HG03196 (cell line): Measurements from ENCODE around the gene ANKRD11.
"Not testable (repeated sequence)": the region's sequence is repeated elsewhere in the genome, so short reads cannot be mapped to it uniquely, and the experiment has no call there.

Experiments used
- ATAC-seq: cut with Tn5 transposase; IDR thresholded peaks from one replicate; pipeline ENCODE4 v1.9.1; 2021; ENCODE audit not compliant: unreplicated experiment

Gene ANKRD11

DNA sequence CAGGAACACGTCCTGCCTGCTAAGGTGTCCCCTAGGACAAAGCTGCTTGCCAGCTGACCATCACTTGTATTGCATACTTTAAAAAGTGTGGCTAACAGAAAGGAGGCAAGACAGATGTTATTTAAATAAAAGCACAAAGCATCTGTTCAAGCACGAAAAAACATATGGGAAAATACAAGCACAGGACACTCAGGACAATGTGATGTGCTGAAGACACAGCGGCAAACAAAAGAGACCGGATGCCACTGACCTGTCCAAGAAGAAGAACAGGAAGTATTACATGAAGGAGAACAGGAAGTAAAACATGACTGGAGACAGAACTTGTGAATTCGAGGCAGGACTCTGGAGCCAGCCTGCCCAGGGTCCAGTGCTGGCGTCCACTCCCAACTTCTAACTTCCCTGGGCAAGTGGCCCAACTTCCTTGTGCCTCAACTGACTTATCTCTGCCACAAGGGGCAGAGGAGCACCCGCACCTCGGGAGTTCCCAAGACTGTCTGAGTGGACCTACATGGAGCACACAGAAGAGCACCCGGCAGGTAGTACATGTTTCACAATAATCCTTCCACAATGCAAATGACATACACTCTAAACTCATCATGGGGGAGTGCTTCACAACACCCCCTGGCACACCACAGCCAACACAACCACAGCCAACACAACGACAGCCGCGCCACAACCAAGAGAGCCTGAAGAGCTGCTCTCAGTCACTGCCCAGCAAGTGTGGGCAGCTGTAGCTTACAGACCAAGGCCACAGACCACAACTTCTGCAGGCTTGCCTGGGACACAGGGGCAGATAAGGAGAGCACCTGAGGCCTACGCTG is 36.6 kb downstream of the ANKRD11 start:
- ATAC-seq, result no peak

DNA sequence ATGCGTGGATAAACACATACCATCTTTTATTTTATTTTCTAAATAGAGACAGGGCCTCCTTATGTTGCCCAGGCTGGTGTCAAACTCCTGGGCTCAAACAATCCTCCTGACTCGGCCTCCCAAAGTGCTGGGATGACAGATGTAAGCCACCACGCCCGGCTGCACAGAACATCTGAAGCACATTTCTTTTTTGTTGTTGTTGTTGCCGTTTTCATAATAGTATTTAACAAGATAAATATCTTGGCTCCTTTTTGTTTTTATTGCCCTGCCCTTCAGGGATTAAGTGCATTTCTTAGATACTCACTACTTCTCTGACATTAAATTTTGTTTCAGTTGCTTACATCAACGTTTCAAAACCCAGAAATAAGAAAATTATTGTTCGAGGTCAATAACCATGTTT is 37.4 kb downstream of the ANKRD11 start:
- no peak for ATAC-seq

DNA sequence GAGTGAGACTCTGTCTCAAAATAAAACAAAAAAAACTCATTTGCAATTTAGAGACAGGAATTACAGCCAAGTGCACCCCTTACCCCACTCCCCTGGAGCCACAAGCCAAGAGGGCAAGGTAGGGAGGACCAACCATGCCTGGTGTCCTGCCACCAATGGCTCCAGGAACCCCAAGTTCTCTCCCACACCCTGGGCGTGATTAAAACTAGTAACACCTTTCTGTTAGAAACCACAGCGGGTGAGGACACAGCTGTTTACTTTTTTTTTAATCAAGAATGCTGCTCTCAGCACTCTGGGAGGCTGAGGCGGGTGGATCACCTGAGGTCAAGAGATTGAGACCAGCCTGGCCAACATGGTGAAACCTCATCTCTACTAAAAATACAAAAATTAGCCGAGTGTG is 38.1 kb downstream of the ANKRD11 start:
- no peak for ATAC-seq

DNA sequence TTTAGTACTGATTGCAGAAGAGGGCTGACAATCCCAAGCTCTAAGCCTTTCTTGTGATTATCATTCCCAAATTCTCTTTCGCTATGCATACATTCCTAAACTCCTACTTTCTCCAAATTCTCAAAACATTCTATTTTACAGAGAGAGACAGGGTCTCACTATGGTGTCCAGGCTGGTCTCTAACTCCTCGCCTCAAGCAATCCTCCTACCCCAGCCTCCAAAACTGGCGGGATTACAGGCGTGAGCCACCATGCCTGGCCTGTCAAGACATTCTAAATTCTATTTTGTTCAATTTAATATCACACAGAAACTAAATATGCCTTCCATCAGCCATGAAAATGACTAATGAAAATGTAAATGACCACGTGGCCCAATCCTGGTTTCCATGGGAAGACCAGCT is 39.8 kb downstream of the ANKRD11 start:
- no peak for ATAC-seq

- ATAC-seq, result no peak
Observed at GRCh38 chr16:89449726-89450335, 40.5 kb downstream of the ANKRD11 start.

DNA sequence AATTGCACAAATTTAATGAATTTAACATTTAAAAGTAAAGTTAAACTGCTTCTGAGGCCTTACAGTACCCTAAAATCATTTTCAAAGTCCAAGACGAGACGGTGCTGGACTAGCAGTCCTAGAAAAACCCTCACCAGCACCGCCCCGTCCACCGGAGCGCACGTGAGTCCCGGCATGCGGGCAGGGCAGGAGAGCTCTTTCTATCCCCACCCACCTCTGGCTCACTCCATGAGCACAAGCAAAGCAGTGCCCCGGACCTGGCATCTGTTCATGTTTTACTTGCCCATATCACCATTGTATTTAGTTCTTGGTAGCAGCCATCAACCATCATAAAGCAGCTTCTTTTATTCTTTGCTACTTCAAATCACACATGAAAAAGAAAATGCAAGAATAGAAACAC is 41.7 kb downstream of the ANKRD11 start:
- ATAC-seq, result no peak

DNA sequence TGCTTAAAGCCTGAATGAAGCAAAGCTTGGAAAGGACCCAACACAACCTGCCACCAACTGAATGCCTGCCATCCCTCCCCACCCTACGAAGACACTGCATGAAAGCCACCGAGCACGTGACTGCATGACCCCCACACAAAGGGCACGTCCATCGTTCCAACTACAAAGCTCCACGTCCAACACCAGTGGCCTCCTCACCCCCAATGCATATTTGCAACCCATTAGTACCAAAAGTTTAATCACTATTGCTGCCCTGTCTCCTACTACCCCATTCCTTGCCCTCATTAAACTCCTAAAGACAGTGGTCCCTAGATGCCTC is 43.4 kb downstream of the ANKRD11 start:
- ATAC-seq, result no peak

DNA sequence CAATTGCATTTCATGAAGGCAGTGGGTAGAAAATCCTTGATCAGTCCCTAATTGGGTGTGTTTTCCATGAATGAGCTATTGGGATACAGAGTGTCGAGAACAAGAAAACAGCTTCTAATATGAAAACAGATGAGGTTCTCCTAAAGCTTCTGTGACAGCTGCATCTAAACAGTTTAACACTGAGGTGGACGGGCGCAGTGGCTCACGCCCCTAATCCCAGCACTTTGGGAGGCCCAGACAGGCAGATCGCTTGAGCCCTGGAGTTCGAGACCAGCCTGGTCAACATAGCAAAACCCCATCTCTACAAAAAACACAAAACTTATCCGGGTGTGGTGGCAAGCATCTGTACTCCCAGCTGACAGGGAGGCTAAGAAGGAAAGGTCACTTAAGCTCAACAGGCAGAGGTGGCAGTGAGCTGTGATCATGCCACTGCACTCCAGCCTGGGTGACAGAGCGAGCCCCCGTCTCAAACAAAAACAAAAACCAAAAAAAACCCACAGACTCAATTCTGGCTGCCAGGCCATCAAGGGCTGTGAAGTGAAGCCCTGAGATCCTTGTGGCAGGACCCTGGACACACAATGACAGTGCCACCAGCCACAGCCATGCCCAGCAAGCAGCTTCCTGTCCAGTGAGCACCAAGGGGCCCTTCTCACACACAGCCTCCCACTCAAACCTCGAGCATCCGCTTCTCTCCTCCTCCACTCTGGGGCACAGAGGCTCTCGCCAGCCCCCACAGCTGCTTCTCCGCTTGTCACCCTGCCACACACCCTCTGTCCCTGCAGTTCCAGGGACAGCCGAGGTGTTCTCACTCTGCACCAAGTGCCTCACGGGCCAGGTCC is 44.0 kb downstream of the ANKRD11 start:
- no peak for ATAC-seq

DNA sequence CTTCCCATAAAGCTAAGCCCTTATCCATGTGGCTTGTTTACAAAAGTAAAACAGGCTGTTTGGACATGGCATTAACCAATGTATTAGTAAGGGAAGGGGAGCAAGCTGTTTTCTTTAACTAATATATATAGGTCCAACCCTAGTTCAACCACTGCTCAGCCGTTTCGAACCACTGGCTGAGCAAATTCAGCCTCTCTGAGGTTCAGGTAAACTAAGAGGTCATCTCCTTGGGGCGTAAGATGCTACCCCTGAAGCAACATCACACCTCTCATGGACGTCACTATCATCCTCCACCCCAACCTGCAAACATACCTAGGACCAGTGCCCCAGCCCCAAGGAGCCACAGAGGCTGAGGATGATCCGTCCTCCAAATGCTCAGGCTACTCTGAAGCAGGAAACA is 45.2 kb downstream of the ANKRD11 start:
- ATAC-seq, result no peak

GRCh38 chr16:89444728-89445127 is 45.6 kb downstream of the ANKRD11 start:
- ATAC-seq, result no peak

GRCh38 chr16:89444151-89444723 is 46.1 kb downstream of the ANKRD11 start:
- ATAC-seq, result no peak

- no peak for ATAC-seq
Observed at GRCh38 chr16:89443727-89444084, 46.7 kb downstream of the ANKRD11 start.

DNA sequence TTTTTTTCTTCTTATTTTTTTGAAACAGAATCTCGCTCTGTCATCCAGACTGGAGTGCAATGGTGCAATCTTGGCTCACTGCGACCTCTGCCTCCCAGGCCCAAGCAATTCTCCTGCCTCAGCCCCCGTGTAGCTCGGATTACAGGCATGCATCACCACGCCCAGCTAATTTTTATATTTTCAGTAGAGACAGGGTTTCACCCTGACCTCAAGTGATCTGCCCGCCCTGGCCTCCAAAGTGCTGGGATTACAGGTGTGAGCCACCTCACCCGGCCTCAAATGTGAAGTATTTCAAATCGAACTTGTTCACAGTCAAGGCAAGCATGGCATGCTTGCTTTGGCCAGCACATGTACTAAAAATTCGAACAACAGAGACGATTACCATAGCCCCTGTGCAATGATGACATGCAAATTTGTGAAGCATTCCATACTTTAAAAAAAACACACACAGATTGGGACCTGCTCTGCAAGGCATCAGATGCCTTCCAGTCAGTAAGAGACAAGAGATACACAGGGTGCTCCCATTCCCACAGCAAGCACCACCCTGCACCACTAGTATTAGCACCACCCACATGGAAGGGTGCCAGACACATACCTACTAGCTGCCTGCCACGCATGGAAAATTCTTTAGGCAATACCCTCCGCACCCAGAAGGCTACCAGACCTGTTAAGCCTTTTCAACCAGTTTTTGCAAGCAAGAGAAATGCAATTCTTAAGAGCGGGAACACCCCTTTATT is 47.2 kb downstream of the ANKRD11 start:
- no peak for ATAC-seq

DNA sequence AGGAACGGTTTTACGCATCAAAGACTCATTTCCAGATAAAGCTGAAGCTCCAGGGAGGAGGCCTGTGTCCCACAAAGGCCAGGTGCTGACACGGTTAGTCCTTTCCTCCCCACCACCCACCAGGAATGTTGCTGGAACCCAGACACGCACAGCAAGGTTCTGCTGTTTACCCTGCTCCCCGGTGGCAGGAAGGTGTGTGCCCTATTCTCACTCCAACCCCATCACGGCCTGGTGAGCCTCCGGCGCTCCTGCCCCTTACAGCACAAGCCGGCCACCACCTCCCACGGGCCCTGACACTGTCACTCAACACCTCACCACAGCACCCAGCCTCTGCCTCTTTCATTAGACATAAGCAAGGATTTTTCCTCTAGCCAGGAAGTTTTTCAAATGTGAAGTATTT is 47.8 kb downstream of the ANKRD11 start:
- ATAC-seq, result no peak

DNA sequence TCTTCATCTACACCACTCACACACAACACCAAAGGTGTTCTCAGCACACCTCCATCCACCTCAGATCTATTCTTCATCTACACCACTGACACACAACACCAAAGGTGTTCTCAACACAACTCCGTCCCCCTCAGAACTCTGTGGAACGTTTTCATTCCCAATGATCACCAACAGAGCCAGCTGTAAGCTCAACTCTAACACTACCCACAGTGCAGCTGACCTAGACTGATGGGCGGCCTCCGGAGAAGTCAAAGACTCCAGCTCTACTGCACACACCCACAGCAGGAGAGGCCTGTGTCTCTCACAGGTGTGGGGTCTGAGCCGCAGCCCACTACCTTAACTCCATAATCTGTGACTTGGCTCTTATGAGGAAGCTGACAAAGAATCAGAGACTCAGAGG is 50.7 kb downstream of the ANKRD11 start:
- no peak for ATAC-seq

GRCh38 chr16:89437991-89438390 is 52.4 kb downstream of the ANKRD11 start:
- no peak for ATAC-seq

DNA sequence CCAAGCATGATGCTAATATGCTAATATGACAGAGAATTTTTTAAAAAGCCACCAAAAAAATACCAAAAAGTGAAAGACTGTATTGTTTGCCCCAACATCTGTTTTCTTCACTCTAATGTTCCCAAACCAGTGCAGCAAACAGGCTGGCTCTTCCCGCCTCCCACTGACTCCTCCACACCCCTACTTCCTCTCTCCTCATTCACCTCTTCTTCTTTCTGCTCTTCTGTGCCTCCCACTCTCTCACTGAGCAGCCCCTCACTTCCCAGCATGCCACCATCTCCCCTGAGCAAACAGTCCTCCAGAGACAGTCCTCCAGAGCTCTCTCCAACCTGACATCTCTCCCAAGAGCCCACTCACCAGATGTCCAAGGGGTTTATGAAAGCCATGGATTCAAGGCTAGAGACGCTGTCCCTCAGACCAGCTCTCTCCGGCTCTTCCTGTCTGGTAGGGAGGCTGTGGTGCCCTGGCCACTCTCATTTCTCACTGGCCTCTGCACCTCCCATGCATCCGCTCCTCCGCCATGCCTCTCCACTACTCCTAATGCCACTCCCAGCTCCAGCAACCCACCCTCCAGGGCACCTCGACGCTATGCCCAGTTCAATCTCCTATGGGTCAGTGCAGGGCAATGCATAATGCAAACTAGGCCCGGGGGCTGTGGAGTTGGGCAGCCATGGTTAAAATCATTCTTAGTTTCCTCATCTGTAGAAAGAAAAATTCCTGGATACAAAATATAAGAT is 52.9 kb downstream of the ANKRD11 start:
- ATAC-seq, result no peak

GRCh38 chr16:89436366-89436765 is 54.0 kb downstream of the ANKRD11 start:
- ATAC-seq, result no peak

DNA sequence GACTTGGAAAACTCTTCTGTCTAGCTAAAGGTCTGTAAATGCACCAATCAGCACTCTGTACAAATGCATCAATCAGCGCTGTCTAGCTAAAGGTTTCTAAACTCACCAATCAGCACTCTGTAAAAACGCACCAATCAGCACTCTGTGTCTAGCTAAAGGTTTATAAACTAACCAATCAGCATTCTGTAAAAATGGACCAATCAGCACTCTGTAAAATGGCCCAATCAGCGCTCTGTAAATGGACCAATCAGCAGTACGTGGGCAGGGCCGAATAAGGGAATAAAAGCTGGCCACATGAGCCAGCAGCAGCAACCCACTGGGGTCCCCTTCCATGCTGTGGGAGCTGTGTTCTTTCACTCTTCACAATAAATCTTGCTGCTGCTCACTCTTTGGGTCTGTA is 55.3 kb downstream of the ANKRD11 start:
- not testable (repeated sequence) for ATAC-seq

DNA sequence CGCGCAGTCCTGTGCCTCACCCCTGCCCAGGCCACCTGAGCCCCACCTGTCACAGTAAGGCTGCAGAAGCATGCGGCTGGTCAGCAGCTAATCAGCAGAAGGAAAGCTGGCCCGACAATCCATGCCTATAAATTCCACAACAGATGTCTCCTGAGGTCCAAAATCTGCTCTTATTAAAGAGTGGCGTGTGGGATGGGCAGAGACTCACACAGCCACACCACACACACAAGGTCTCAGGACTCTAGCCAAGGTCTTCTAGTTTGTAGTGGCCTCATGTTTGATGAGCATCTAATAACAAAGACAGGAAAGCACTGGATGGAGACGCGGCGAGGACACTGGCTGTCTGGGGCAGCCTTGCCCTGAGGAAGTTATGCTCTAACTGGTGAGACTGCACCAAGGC is 55.9 kb downstream of the ANKRD11 start:
- ATAC-seq, result no peak
